ENCODE data around the gene HMGCS2.

The HMGCS2 gene

DNA sequence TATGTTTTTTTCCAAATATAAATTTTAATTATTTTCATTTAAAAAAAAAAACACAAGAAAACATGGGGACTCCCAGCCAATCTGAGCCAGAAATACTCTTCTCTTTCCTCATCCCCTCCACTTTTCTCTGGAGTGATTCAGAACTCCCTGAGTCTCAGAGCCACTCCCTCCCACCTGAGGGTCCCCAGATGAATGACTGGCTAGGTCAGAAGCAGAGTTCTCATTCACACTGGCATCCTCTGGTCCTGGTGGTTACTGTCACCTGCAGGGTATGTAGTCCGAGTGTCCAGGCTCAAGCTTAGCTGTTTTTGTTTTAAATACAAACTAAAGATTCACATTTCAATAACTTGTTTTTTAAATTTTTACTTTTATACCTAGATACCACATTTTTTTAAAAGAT is 6.3 kb downstream of the HMGCS2 start:
- TF ChIP-seq CTCF (IDR thresholded peaks at IDR 0.05; ENCODE audit: insufficient read depth, missing control alignments), result no peak
- no peak for FAIRE-seq
- no peak for DNase-seq (ENCODE audit: insufficient read length, low spot score)

DNA sequence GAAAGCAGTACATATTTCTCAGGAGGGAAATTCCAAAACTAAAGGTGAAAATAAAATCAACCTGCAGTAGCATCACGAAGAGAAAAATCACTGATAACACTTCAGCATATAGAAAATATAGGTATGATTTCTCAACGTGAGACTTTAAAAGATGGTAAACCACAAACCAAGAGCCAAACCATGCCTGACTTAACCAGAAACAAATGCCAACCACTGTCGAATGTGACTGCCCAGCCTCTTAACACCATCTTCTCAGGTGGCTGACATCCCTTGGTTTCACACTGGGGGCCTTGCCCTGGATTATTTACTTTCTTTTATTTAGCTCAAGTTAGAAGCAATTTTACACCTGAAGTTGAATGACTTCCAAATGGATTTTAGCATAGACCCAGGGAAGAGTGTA is 10.1 kb downstream of the HMGCS2 start:
- TF ChIP-seq CTCF (IDR thresholded peaks at IDR 0.05; ENCODE audit: insufficient read depth, missing control alignments), result no peak
- DNase-seq (ENCODE audit: insufficient read length, low spot score), result no peak
- no peak for FAIRE-seq

GRCh38 chr1:119752592-119752991 is 16.1 kb downstream of the HMGCS2 start:
- FAIRE-seq, result no peak
- DNase-seq (ENCODE audit: insufficient read length, low spot score), result no peak
- no peak for TF ChIP-seq CTCF (IDR thresholded peaks at IDR 0.05; ENCODE audit: insufficient read depth, missing control alignments)

DNA sequence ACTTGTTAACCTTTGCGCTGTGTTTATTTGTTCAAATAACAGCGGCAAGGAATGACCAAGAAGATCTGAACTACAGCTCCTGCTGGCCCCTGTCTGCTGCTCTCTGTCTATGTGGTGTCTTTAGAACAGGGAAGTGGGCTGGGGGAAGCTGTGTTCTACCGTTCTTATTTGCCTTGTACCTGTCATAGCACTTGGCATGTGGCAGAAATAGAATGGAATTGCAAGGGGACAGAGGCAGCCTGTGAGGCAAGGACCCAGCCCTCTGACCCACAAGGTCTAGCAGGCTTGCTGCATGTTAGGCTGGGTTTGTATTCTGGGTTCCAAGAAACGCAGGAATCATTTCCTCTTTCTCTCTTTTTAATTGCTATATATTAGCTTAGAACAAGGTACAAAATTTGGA is 20.7 kb downstream of the HMGCS2 start:
- no peak for TF ChIP-seq CTCF (IDR thresholded peaks at IDR 0.05; ENCODE audit: insufficient read depth, missing control alignments)
- FAIRE-seq (no peak), DNase-seq (ENCODE audit: insufficient read length, low spot score) (no peak)

- no peak for TF ChIP-seq CTCF (IDR thresholded peaks at IDR 0.05; ENCODE audit: insufficient read depth, missing control alignments)
- DNase-seq (ENCODE audit: insufficient read length, low spot score), result peak; percentile 48
- no peak for FAIRE-seq
Measured at GRCh38 chr1:119747451-119747850, 21.3 kb downstream of the HMGCS2 start.

GRCh38 chr1:119745034-119745433 is 23.7 kb downstream of the HMGCS2 start:
- no peak for TF ChIP-seq CTCF (IDR thresholded peaks at IDR 0.05; ENCODE audit: insufficient read depth, missing control alignments)
- DNase-seq (ENCODE audit: insufficient read length, low spot score) (no peak), FAIRE-seq (no peak)

DNA sequence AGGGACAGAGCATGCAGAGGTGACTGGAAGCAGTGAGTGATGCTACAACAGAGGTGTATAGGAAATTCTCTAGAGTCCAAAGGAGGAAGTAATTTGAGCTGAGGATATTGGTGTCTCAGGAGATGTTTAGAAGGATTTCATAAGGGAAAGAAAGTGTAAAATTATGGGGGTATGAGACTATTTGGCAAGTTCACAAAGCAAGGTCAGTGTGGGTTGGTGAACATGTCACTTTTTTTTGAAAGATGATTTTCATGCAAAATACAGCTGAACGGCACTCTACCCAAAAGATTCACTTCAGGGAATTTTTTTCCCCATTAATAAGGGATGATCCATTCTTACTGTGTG is 24.1 kb downstream of the HMGCS2 start:
- no peak for FAIRE-seq
- no peak for TF ChIP-seq CTCF (IDR thresholded peaks at IDR 0.05; ENCODE audit: insufficient read depth, missing control alignments)
- no peak for DNase-seq (ENCODE audit: insufficient read length, low spot score)
